Measurements from ENCODE around the gene SLC6A1.

DNA sequence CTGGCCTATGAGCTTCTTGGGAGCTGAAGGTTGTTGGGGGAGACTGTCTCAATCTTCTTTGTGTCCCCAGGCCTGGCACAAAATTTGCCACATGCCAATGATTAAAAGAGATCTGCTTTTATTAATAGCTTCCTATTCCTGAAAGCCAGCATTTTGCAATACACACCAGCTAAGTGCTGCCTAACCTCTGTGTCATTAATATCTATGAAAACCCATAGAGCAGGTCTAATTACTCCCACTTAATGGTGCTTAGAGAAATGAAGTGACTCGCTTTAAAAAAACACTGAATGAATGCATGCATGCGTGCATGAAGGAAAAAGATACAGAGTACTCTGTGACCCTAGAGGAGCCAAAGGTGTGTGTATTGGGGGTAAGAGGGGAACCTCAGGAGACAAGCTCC is 55.0 kb downstream of the SLC6A1 start:
- TF ChIP-seq, protein P1, sequence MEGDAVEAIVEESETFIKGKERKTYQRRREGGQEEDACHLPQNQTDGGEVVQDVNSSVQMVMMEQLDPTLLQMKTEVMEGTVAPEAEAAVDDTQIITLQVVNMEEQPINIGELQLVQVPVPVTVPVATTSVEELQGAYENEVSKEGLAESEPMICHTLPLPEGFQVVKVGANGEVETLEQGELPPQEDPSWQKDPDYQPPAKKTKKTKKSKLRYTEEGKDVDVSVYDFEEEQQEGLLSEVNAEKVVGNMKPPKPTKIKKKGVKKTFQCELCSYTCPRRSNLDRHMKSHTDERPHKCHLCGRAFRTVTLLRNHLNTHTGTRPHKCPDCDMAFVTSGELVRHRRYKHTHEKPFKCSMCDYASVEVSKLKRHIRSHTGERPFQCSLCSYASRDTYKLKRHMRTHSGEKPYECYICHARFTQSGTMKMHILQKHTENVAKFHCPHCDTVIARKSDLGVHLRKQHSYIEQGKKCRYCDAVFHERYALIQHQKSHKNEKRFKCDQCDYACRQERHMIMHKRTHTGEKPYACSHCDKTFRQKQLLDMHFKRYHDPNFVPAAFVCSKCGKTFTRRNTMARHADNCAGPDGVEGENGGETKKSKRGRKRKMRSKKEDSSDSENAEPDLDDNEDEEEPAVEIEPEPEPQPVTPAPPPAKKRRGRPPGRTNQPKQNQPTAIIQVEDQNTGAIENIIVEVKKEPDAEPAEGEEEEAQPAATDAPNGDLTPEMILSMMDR (IDR thresholded peaks at IDR 0.05; ENCODE audit: low read length) = no peak
- no peak for TF ChIP-seq EZH2 (optimal IDR thresholded peaks at IDR 0.05; ENCODE audit: low read depth, low read length)
